Activated CD8-positive, alpha-beta T cell treated with anti-CD3 and anti-CD28 coated beads, Interleukin-2, amount 10 ng/mL, durations not matched to agents 7 days and 5 days (primary cell): ENCODE results near the gene STIM1. TPM values are rescaled to one million over a fixed set of nuclear protein-coding genes. Genes with fewer than 3 reads are reported as not detected.
A peak's percentile ranks its signal among the peaks of the same experiment; 100 is the strongest.
"Not testable (repeated sequence)": the region's sequence is repeated elsewhere in the genome, so short reads cannot be mapped to it uniquely, and the experiment has no call there.

ENCODE experiments used
- ATAC-seq: fragments of 150-1000 bp; cut with Tn5 transposase; one replicate; pipeline ENCODE4 v1.10.0; 2021; ENCODE audit warnings: moderate library complexity
- CTCF ChIA-PET: fragments of 350-600 bp; sonication (Branson Sonifier 250); formaldehyde crosslinking; loops from one replicate; lab custom pipeline; 2021; ENCODE audit warnings: antibody characterized with exemption; lab: Charles Lee
- POLR2A ChIA-PET: fragments of 350-600 bp; sonication (Branson Sonifier 250); formaldehyde crosslinking; loops from one replicate; lab custom pipeline; 2021; ENCODE audit warnings: antibody characterized with exemption; lab: Charles Lee
- DNase-seq: peaks from one replicate; pipeline ENCODE4 v3.0.0-alpha.2; 2020
- H3K27ac Mint-ChIP-seq: one replicate; pipeline ENCODE4 v1.8.0; 2021; ENCODE audit warnings: mild to moderate bottlenecking, mixed read lengths
- H3K27me3 Mint-ChIP-seq: one replicate; pipeline ENCODE4 v1.8.0; 2021; ENCODE audit warnings: low read depth, mixed read lengths
- H3K36me3 Mint-ChIP-seq: one replicate; pipeline ENCODE4 v1.8.0; 2021; ENCODE audit warnings: low read depth, mixed read lengths
- H3K4me1 Mint-ChIP-seq: one replicate; pipeline ENCODE4 v1.8.0; 2021; ENCODE audit warnings: low read depth, mixed read lengths
- H3K4me3 Mint-ChIP-seq: one replicate; pipeline ENCODE4 v1.8.0; 2021; ENCODE audit warnings: mild to moderate bottlenecking, mixed read lengths
- H3K9me3 Mint-ChIP-seq: one replicate; pipeline ENCODE4 v1.8.0; 2022; ENCODE audit warnings: mixed read lengths; ENCODE audit not compliant: insufficient read depth
- total RNA-seq, 2 experiments: library from RNA; stranded (reverse); gene quantifications; one replicate each; pipeline ENCODE4 v1.2.3, GENCODE V29; 2021

STIM1 gene
- total RNA-seq, 2 experiments from 2014 or later = 97.3 to 104 TPM

- peak; percentile 57 for DNase-seq
- peak overlapping the region; percentile 81 for H3K27ac Mint-ChIP-seq
- peak; percentile 84 for ATAC-seq
- CTCF ChIA-PET = interaction anchor here (0.9 to 5.4 kb wide), 6 partner anchors 11 to 179 kb away, joined by 3 to 27 read pairs (median 4); partner anchors contain the start of gene STIM1
- peak overlapping the region; percentile 47 for H3K4me3 Mint-ChIP-seq
- H3K27me3 Mint-ChIP-seq = no peaks in the 10 kb centered on the region
- peaks cover 33% of the 10 kb centered on the region for H3K36me3 Mint-ChIP-seq
- peaks cover 45% of the 10 kb centered on the region for H3K4me1 Mint-ChIP-seq
- POLR2A ChIA-PET = no interaction called here
- H3K9me3 Mint-ChIP-seq = no peaks in the 10 kb centered on the region
These were observed 38.8 kb downstream of the STIM1 start for GRCh38 chr11:3894128-3894731.

GRCh38 chr11:3896644-3897043, 41.2 kb downstream of the STIM1 start:
- Mint-ChIP-seq H3K27ac (no peak overlapping the region), H3K36me3 (peaks cover 32% of the 10 kb centered on the region), H3K9me3 (no peaks in the 10 kb centered on the region), H3K27me3 (no peaks in the 10 kb centered on the region), H3K4me3 (no peak overlapping the region), H3K4me1 (peaks cover 47% of the 10 kb centered on the region)
- ChIA-PET CTCF (interaction anchor here (1.0 to 5.4 kb wide), 5 partner anchors 9 to 175 kb away, joined by 3 to 27 read pairs (median 6); partner anchors contain the start of gene STIM1), POLR2A (interaction anchor here (0.5 to 0.8 kb wide), 2 partner anchors 30 to 197 kb away, joined by 3 read pairs; no protein-coding TSS in a partner anchor)
- ATAC-seq (no peak), DNase-seq (no peak)

GRCh38 chr11:3900230-3900629, 44.8 kb downstream of the STIM1 start:
- POLR2A ChIA-PET = interaction anchor here (0.6 kb wide), 1 partner anchor 42 kb away, joined by 3 read pairs; no protein-coding TSS in a partner anchor
- H3K27me3 Mint-ChIP-seq, H3K9me3 Mint-ChIP-seq, ATAC-seq, H3K27ac Mint-ChIP-seq, H3K4me3 Mint-ChIP-seq, CTCF ChIA-PET, DNase-seq: not testable (repeated sequence)
- Mint-ChIP-seq H3K4me1 (peaks cover 49% of the 10 kb centered on the region), H3K36me3 (peaks cover 13% of the 10 kb centered on the region)

- no peak for DNase-seq
- no peak for ATAC-seq
- Mint-ChIP-seq H3K27ac (peak overlapping the region; percentile 39), H3K27me3 (no peaks in the 10 kb centered on the region), H3K36me3 (peaks cover 7% of the 10 kb centered on the region), H3K9me3 (no peaks in the 10 kb centered on the region), H3K4me3 (no peak overlapping the region), H3K4me1 (peaks cover 53% of the 10 kb centered on the region)
- ChIA-PET CTCF (interaction anchor here (1.3 to 3.8 kb wide), 5 partner anchors 23 to 170 kb away, joined by 3 to 25 read pairs (median 5); partner anchors contain the start of gene STIM1), POLR2A (interaction anchor here (3.6 kb wide), 1 partner anchor 47 kb away, joined by 14 read pairs; the partner anchor contains the start of gene STIM1)
These were observed 46.0 kb downstream of the STIM1 start for GRCh38 chr11:3901249-3902025.

GRCh38 chr11:3902441-3902840, 47.0 kb downstream of the STIM1 start:
- ChIA-PET CTCF (interaction anchor here (0.8 to 3.8 kb wide), 4 partner anchors 24 to 53 kb away, joined by 4 to 25 read pairs (median 8); partner anchors contain the start of gene STIM1), POLR2A (interaction anchor here (0.5 to 3.6 kb wide), 2 partner anchors 48 to 921 kb away, joined by 3 to 14 read pairs; partner anchors contain the start of gene STIM1)
- peak overlapping the region; percentile 74 for H3K27ac Mint-ChIP-seq
- peaks cover 3% of the 10 kb centered on the region for H3K36me3 Mint-ChIP-seq
- H3K4me3 Mint-ChIP-seq = no peak overlapping the region
- H3K27me3 Mint-ChIP-seq = no peaks in the 10 kb centered on the region
- ATAC-seq (no peak), DNase-seq (no peak)
- H3K4me1 Mint-ChIP-seq = peaks cover 62% of the 10 kb centered on the region
- H3K9me3 Mint-ChIP-seq = no peaks in the 10 kb centered on the region

- Mint-ChIP-seq H3K4me1 (peaks cover 68% of the 10 kb centered on the region), H3K36me3 (peaks cover 3% of the 10 kb centered on the region), H3K27ac (peak overlapping the region; percentile 47), H3K4me3 (no peak overlapping the region), H3K27me3 (no peaks in the 10 kb centered on the region), H3K9me3 (no peaks in the 10 kb centered on the region)
- no peak for DNase-seq
- no peak for ATAC-seq
- ChIA-PET POLR2A (interaction anchor here (3.6 kb wide), 1 partner anchor 48 kb away, joined by 14 read pairs; the partner anchor contains the start of gene STIM1), CTCF (interaction anchor here (0.8 to 3.8 kb wide), 4 partner anchors 36 to 62 kb away, joined by 4 to 25 read pairs (median 10); partner anchors contain the start of genes RHOG and STIM1)
These were observed 47.9 kb downstream of the STIM1 start for GRCh38 chr11:3903207-3903896.

- ChIA-PET CTCF (interaction anchor here (2.0 to 3.8 kb wide), 2 partner anchors 49 to 63 kb away, joined by 8 to 25 read pairs; partner anchors contain the start of genes RHOG and STIM1), POLR2A (interaction anchor here (3.6 kb wide), 1 partner anchor 49 kb away, joined by 14 read pairs; the partner anchor contains the start of gene STIM1)
- H3K4me1 Mint-ChIP-seq = peaks cover 70% of the 10 kb centered on the region
- H3K4me3 Mint-ChIP-seq = no peak overlapping the region
- DNase-seq (no peak), ATAC-seq (no peak)
- H3K27ac Mint-ChIP-seq = peak overlapping the region; percentile 66
- H3K27me3 Mint-ChIP-seq = no peaks in the 10 kb centered on the region
- peaks cover 3% of the 10 kb centered on the region for H3K36me3 Mint-ChIP-seq
- no peaks in the 10 kb centered on the region for H3K9me3 Mint-ChIP-seq
These were observed 48.8 kb downstream of the STIM1 start for GRCh38 chr11:3904228-3904627.

- POLR2A ChIA-PET = interaction anchor here (0.7 to 2.0 kb wide), 3 partner anchors 42 to 1021 kb away, joined by 3 to 7 read pairs (median 4); partner anchors contain the start of gene STIM1
- peaks cover 3% of the 10 kb centered on the region for H3K36me3 Mint-ChIP-seq
- no peak overlapping the region for H3K4me3 Mint-ChIP-seq
- H3K27ac Mint-ChIP-seq = peak overlapping the region; percentile 66
- DNase-seq = peak; percentile 79
- CTCF ChIA-PET = interaction anchor here (0.7 to 3.0 kb wide), 9 partner anchors 9 to 174 kb away, joined by 3 to 27 read pairs (median 4); partner anchors contain the start of gene STIM1
- peaks cover 70% of the 10 kb centered on the region for H3K4me1 Mint-ChIP-seq
- no peaks in the 10 kb centered on the region for H3K9me3 Mint-ChIP-seq
- ATAC-seq = peak; percentile 96
- no peaks in the 10 kb centered on the region for H3K27me3 Mint-ChIP-seq
These were observed 49.9 kb downstream of the STIM1 start for GRCh38 chr11:3905080-3905953.

- ATAC-seq (no peak), DNase-seq (no peak)
- H3K27ac Mint-ChIP-seq = no peak overlapping the region
- no peaks in the 10 kb centered on the region for H3K9me3 Mint-ChIP-seq
- POLR2A ChIA-PET = interaction anchor here (1.2 to 2.0 kb wide), 3 partner anchors 20 to 51 kb away, joined by 3 to 7 read pairs (median 3); partner anchors contain the start of gene STIM1
- H3K4me3 Mint-ChIP-seq = no peak overlapping the region
- H3K4me1 Mint-ChIP-seq = peaks cover 70% of the 10 kb centered on the region
- H3K36me3 Mint-ChIP-seq = peaks cover 3% of the 10 kb centered on the region
- no peaks in the 10 kb centered on the region for H3K27me3 Mint-ChIP-seq
- CTCF ChIA-PET = interaction anchor here (1.1 to 3.0 kb wide), 8 partner anchors 9 to 167 kb away, joined by 3 to 27 read pairs (median 5); partner anchors contain the start of gene STIM1
These were observed 50.7 kb downstream of the STIM1 start for GRCh38 chr11:3906166-3906565.

- ATAC-seq (peak; percentile 42), DNase-seq (peak; percentile 37)
- Mint-ChIP-seq H3K4me1 (peaks cover 62% of the 10 kb centered on the region), H3K4me3 (no peak overlapping the region), H3K27me3 (no peaks in the 10 kb centered on the region), H3K36me3 (peaks cover 1% of the 10 kb centered on the region), H3K9me3 (no peaks in the 10 kb centered on the region), H3K27ac (peak overlapping the region; percentile 0)
- CTCF ChIA-PET = interaction anchor here (0.8 to 3.0 kb wide), 4 partner anchors 19 to 59 kb away, joined by 3 to 27 read pairs (median 4); partner anchors contain the start of gene STIM1
- POLR2A ChIA-PET = no interaction called here
These were observed 52.1 kb downstream of the STIM1 start for GRCh38 chr11:3907590-3907989.
